HL-60 (cell line): ENCODE results near the gene FAM234B.

Experiments used
- DNase-seq, 2 experiments: peaks; one replicate each; pipeline ENCODE4 v3.0.0-alpha.2; 2010 to 2020; ENCODE audit warnings: low read depth in 1 of 2, low spot score in 1 of 2
- H3K27ac ChIP-seq: fragments of 250-450 bp; sonication (Bioruptor Pico); replicated peaks from 2 replicates; pipeline ENCODE4 v1.5.1; 2020; ENCODE audit warnings: mild to moderate bottlenecking, moderate library complexity
- H3K27me3 ChIP-seq: fragments of 250-450 bp; sonication (Bioruptor Pico); 2 replicates; pipeline ENCODE4 v1.5.1; 2021; ENCODE audit warnings: mild to moderate bottlenecking, moderate library complexity; ENCODE audit not compliant: insufficient read depth, poor library complexity, severe bottlenecking
- H3K4me3 ChIP-seq: replicated peaks from 2 replicates; pipeline ENCODE4 v1.5.1; 2011; ENCODE audit warnings: mild to moderate bottlenecking, control low read depth, low read length; ENCODE audit not compliant: insufficient read depth
- CTCF ChIP-seq: IDR thresholded peaks from one replicate; pipeline ENCODE4 v1.5.1; 2011; ENCODE audit warnings: low read length, control low read depth, inconsistent platforms; ENCODE audit not compliant: insufficient read depth
- GABPA ChIP-seq: IDR thresholded peaks from 2 replicates; pipeline ENCODE4 v1.6.1; 2012; ENCODE audit warnings: low read depth
- POLR2AphosphoS5 ChIP-seq: IDR thresholded peaks from 2 replicates; pipeline ENCODE4 v1.6.1; 2012; ENCODE audit warnings: low read depth
- REST ChIP-seq: IDR thresholded peaks from 2 replicates; pipeline ENCODE4 v1.6.1; 2012; ENCODE audit warnings: low read depth; ENCODE audit not compliant: insufficient replicate concordance
- SPI1 ChIP-seq: IDR thresholded peaks from 2 replicates; pipeline ENCODE4 v1.6.1; 2012; ENCODE audit warnings: low read depth, mild to moderate bottlenecking, borderline replicate concordance

FAM234B gene

DNA sequence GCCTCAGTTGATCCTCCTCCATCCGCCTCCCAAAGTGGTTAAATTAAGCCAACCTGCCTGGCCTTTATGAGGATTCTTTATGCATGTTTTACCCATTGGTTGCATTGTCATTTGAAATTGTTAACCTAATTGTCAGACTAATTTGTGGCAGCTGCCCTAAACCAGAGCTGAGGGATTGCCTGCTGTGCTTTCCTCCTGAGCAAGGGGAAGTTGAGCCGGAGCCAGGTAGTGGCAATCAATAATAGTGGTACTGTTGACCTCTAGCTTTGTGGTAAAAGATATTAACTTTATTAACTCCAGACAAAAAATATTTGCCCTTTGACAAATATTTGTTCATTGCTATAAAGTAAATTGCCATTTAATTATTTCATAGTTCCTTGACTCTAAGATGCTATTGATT, 38.5 kb upstream of the FAM234B start:
- no peak overlapping the region for H3K4me3 ChIP-seq
- H3K27me3 ChIP-seq = no peaks in the 10 kb centered on the region
- no peak overlapping the region for H3K27ac ChIP-seq
- DNase-seq = no peak
- TF ChIP-seq SPI1 (no peak), POLR2AphosphoS5 (no peak), REST (no peak), GABPA (no peak), CTCF (no peak)

- no peaks in the 10 kb centered on the region for H3K27me3 ChIP-seq
- no peak for TF ChIP-seq SPI1
- no peak for TF ChIP-seq GABPA
- no peak for TF ChIP-seq CTCF
- TF ChIP-seq REST = no peak
- no peak for TF ChIP-seq POLR2AphosphoS5
- H3K4me3 ChIP-seq = no peak overlapping the region
- no peak for DNase-seq
- H3K27ac ChIP-seq = no peak overlapping the region
These were observed 36.5 kb upstream of the FAM234B start for GRCh38 chr12:13007496-13008233.

DNA sequence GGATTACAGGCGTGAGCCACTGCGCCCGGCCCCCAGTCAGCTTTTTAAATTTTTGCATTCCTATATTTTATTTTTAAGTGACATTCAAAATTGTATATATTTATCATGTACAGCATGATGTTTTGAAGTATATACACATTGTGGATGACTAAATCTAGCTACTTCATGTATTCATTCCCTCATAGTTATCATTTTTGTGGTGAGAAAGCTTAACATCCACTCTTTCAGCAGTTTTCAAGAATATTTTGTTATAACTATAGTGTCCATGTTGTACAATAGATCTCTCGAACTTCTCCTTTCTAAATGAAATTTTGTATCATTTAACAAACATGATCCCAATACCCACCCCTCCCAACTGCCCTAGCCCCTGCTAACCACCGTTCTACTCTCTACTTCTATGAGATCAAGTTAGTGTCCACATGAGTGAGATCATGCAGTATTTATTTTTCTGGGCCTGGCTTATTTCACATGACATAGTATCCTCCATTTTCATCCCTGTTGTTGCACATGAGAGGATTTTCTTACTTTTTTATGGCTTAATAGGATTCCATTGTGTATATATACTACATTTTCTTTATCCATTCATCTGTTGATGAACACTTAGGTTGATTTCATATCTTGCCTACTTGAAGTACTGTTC, 35.3 kb upstream of the FAM234B start:
- no peak for DNase-seq
- Histone ChIP-seq H3K4me3 (no peak overlapping the region), H3K27me3 (no peaks in the 10 kb centered on the region), H3K27ac (no peak overlapping the region)
- TF ChIP-seq REST (no peak), GABPA (no peak), POLR2AphosphoS5 (no peak), CTCF (no peak), SPI1 (no peak)
